NB4 (cell line): ENCODE measurements around the gene LDLRAD2.

Experiments used
- CTCF ChIP-seq: IDR thresholded peaks from one replicate; pipeline ENCODE4 v1.5.1; 2012; ENCODE audit warnings: low read depth, low read length
- POLR2A ChIP-seq: IDR thresholded peaks from 2 replicates; pipeline ENCODE4 v1.6.1; 2011; ENCODE audit warnings: mild to moderate bottlenecking; ENCODE audit not compliant: insufficient read length; ENCODE audit errors: extremely low read depth

- TF ChIP-seq CTCF (no peak), POLR2A (peak; percentile 98)
These were observed 29.0 kb upstream of the LDLRAD2 start, which contains the start of gene USP48 for GRCh38 chr1:21782868-21783678.
